ENCODE results near the gene DRC1. TPM values are rescaled to one million over a fixed set of nuclear protein-coding genes. Genes with fewer than 3 reads are reported as not detected.

Gene DRC1
- total RNA-seq, 1 donor from 2014 or later = 3.7 TPM

DNA sequence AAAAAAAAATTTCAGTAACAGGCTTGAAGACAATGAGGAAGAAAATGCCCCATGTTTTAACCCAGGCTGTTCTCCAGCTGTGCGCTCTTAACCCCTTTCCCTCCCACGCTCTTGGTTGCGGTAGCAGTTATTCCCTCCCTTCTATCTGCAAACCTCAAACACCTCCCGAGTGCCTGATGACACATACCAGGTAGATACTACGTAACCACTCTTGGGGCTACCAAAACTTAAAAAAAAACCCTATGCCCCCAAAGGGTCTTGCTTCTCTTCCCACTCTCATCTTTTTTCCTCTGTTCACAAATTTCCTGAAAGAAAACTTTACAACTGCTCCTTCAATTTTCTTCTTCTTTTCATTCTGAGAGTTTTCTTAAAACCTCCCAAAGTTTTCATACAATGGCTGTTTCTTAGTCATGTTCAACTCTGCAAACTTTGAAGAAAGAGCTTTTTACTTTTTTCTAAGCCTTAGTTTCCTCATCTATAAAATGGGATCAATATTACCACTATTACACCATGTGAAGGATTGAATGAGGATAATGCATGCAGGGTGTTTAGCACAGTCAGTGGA, 4.9 kb upstream of the DRC1 start:
- Mint-ChIP-seq H3K4me3 (no peak overlapping the region), H3K36me3 (peaks cover 5% of the 10 kb centered on the region), H3K27ac (no peak overlapping the region), H3K4me1 (ENCODE audit: unreplicated experiment) (peaks cover 13% of the 10 kb centered on the region), H3K9me3 (no peaks in the 10 kb centered on the region), H3K27me3 (no peaks in the 10 kb centered on the region)
- no peak for DNase-seq (ENCODE audit: extremely low spot score, unreplicated experiment)
- TF ChIP-seq CTCF (conservative IDR thresholded peaks at IDR 0.05) = no peak

DNA sequence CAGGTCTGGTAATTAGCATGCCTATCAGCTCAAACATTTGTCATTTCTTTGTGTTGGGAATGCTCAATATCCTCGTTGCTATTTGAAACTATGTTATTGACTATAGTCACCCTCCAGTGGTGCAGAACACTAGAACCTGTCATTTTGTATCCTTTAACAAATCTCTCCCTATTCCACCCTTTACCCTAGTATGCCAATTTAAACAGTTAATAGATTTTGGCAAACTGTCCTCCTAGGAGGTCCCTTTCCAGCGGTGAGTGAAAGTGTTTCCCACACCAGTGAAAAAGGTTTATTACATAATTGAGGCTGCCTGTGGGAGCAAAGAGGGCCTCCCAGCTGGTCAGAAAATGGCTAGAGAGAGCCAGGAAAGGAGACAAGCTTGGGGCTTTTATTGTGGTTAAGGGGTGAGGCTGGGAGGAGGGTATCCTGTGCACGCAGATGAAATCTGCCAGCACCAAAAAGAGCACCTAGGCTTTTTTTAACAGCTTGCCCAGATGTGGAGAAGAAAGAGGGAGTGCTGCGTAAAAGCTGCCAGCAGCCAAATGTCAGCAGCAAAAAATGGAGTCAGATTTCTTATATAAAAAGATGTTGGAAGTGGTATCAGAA, 1.8 kb upstream of the DRC1 start:
- no peak overlapping the region for H3K27ac Mint-ChIP-seq
- no peaks in the 10 kb centered on the region for H3K9me3 Mint-ChIP-seq
- H3K27me3 Mint-ChIP-seq = no peaks in the 10 kb centered on the region

GRCh38 chr2:26400723-26401122, 997 bp upstream of the DRC1 start:
- no peak for TF ChIP-seq CTCF (conservative IDR thresholded peaks at IDR 0.05)
- DNase-seq (ENCODE audit: extremely low spot score, unreplicated experiment) = no peak
- H3K27me3 Mint-ChIP-seq = no peaks in the 10 kb centered on the region
- no peaks in the 10 kb centered on the region for H3K36me3 Mint-ChIP-seq
- no peaks in the 10 kb centered on the region for H3K9me3 Mint-ChIP-seq
- peak overlapping the region; percentile 14 for H3K4me3 Mint-ChIP-seq
- no peak overlapping the region for H3K27ac Mint-ChIP-seq
- peaks cover 13% of the 10 kb centered on the region for H3K4me1 Mint-ChIP-seq (ENCODE audit: unreplicated experiment)

More for the DNA sequence above, 1.8 kb upstream of the DRC1 start:
- peaks cover 13% of the 10 kb centered on the region for H3K4me1 Mint-ChIP-seq (ENCODE audit: unreplicated experiment)
- peaks cover 1% of the 10 kb centered on the region for H3K36me3 Mint-ChIP-seq
- no peak overlapping the region for H3K4me3 Mint-ChIP-seq
- no peak for DNase-seq (ENCODE audit: extremely low spot score, unreplicated experiment)
- no peak for TF ChIP-seq CTCF (conservative IDR thresholded peaks at IDR 0.05)

DNA sequence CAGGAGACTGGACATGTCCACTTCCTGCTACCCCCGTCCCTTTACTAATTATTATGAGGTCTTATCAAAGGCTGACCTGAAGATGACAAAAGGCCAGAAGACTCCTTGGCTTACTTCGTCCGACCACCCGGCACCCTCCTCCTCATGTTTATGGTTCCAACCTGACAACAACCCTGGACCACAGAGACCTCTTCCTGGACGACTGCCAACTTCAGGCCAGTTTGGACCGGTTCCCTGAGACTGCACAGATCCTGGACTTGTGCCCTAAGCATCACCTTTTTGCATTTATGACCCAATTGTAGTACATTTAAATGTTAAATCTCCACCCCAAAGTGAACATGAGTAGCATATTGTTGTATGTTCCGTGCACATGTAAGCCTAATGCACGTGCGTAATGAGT, 5.8 kb downstream of the DRC1 start:
- no peak overlapping the region for H3K4me3 Mint-ChIP-seq
- no peak for TF ChIP-seq CTCF (conservative IDR thresholded peaks at IDR 0.05)
- H3K36me3 Mint-ChIP-seq = no peaks in the 10 kb centered on the region
- no peaks in the 10 kb centered on the region for H3K9me3 Mint-ChIP-seq
- H3K4me1 Mint-ChIP-seq (ENCODE audit: unreplicated experiment) = no peaks in the 10 kb centered on the region
- no peaks in the 10 kb centered on the region for H3K27me3 Mint-ChIP-seq
- no peak for DNase-seq (ENCODE audit: extremely low spot score, unreplicated experiment)
- no peak overlapping the region for H3K27ac Mint-ChIP-seq

- Mint-ChIP-seq H3K36me3 (no peaks in the 10 kb centered on the region), H3K27me3 (no peaks in the 10 kb centered on the region)
Measured at GRCh38 chr2:26409785-26410184, 8.1 kb downstream of the DRC1 start.

More at GRCh38 chr2:26409785-26410184, 8.1 kb downstream of the DRC1 start:
- Mint-ChIP-seq H3K27ac (no peak overlapping the region), H3K9me3 (no peaks in the 10 kb centered on the region), H3K4me1 (ENCODE audit: unreplicated experiment) (no peaks in the 10 kb centered on the region), H3K4me3 (no peak overlapping the region)
- TF ChIP-seq CTCF (conservative IDR thresholded peaks at IDR 0.05) = no peak
- DNase-seq (ENCODE audit: extremely low spot score, unreplicated experiment) = no peak
